GM12891 (cell line): ENCODE data around the gene EYA3.

Experiments
- DNase-seq: peaks from one replicate; pipeline ENCODE4 v3.0.0; 2011; ENCODE audit warnings: low spot score; ENCODE audit not compliant: insufficient read length
- FAIRE-seq: peaks from 2 replicates; lab custom pipeline; 2011; peaks lifted over from hg19 to GRCh38; lab: Jason Lieb, UNC
- PAX5 ChIP-seq: IDR thresholded peaks from 2 replicates; pipeline ENCODE4 v1.6.1; 2011; ENCODE audit warnings: low read length, moderate library complexity, mild to moderate bottlenecking; ENCODE audit not compliant: insufficient read depth, severe bottlenecking
- POLR2A ChIP-seq: IDR thresholded peaks from 2 replicates; pipeline ENCODE4 v1.6.1; 2011; ENCODE audit warnings: low read depth, low read length, control low read depth
- POLR2AphosphoS5 ChIP-seq: IDR thresholded peaks from 2 replicates; pipeline ENCODE4 v1.6.1; 2011; ENCODE audit warnings: low read depth, low read length, control low read depth
- POU2F2 ChIP-seq: IDR thresholded peaks from 2 replicates; pipeline ENCODE4 v1.6.1; 2011; ENCODE audit warnings: low read depth, mild to moderate bottlenecking, control low read depth, low read length, moderate library complexity
- SPI1 ChIP-seq: IDR thresholded peaks from 2 replicates; pipeline ENCODE4 v1.6.1; 2011; ENCODE audit warnings: low read depth, low read length, control low read depth
- TAF1 ChIP-seq: IDR thresholded peaks from 2 replicates; pipeline ENCODE4 v1.6.1; 2011; ENCODE audit warnings: low read depth, low read length, control low read depth

EYA3 gene

GRCh38 chr1:28113242-28113572 is 24.8 kb upstream of the EYA3 start:
- TF ChIP-seq POLR2A: no peak
- no peak for TF ChIP-seq POLR2AphosphoS5
- TF ChIP-seq PAX5: no peak
- TF ChIP-seq SPI1: no peak
- no peak for TF ChIP-seq TAF1
- no peak for TF ChIP-seq POU2F2
- no peak for DNase-seq
- no peak for FAIRE-seq

GRCh38 chr1:28112388-28113241 is 24.2 kb upstream of the EYA3 start:
- TF ChIP-seq POLR2AphosphoS5: no peak
- no peak for TF ChIP-seq SPI1
- TF ChIP-seq POU2F2: no peak
- TF ChIP-seq PAX5: no peak
- no peak for TF ChIP-seq TAF1
- TF ChIP-seq POLR2A: no peak
- FAIRE-seq (peak; percentile 80), DNase-seq (no peak)

- DNase-seq (no peak), FAIRE-seq (peak; percentile 75)
- TF ChIP-seq POLR2A: no peak
Observed at GRCh38 chr1:28111157-28111556, 22.7 kb upstream of the EYA3 start.

GRCh38 chr1:28110555-28110954 is 22.1 kb upstream of the EYA3 start:
- DNase-seq: no peak
- no peak for TF ChIP-seq POLR2A
- no peak for TF ChIP-seq POU2F2
- TF ChIP-seq TAF1: no peak
- no peak for TF ChIP-seq PAX5
- TF ChIP-seq POLR2AphosphoS5: no peak
- no peak for TF ChIP-seq SPI1

GRCh38 chr1:28109639-28110038 is 21.2 kb upstream of the EYA3 start:
- TF ChIP-seq SPI1: no peak
- TF ChIP-seq POU2F2: no peak
- TF ChIP-seq TAF1: no peak
- no peak for TF ChIP-seq POLR2AphosphoS5
- TF ChIP-seq PAX5: no peak
- TF ChIP-seq POLR2A: no peak
- no peak for DNase-seq
- no peak for FAIRE-seq

More at GRCh38 chr1:28110555-28110954, 22.1 kb upstream of the EYA3 start:
- no peak for FAIRE-seq

- TF ChIP-seq POLR2A: no peak
- no peak for TF ChIP-seq PAX5
- no peak for TF ChIP-seq POU2F2
- no peak for TF ChIP-seq POLR2AphosphoS5
- no peak for TF ChIP-seq SPI1
- no peak for TF ChIP-seq TAF1
- DNase-seq (no peak), FAIRE-seq (no peak)
Observed at GRCh38 chr1:28108001-28108400, 19.6 kb upstream of the EYA3 start.

- no peak for FAIRE-seq
- no peak for TF ChIP-seq POLR2A
- no peak for TF ChIP-seq TAF1
- no peak for TF ChIP-seq PAX5
- no peak for TF ChIP-seq POU2F2
- TF ChIP-seq POLR2AphosphoS5: no peak
- no peak for TF ChIP-seq SPI1
- no peak for DNase-seq
Observed at GRCh38 chr1:28104866-28105467, 16.6 kb upstream of the EYA3 start.

GRCh38 chr1:28102189-28102588 is 13.8 kb upstream of the EYA3 start:
- DNase-seq (no peak), FAIRE-seq (no peak)
- no peak for TF ChIP-seq POLR2AphosphoS5
- no peak for TF ChIP-seq SPI1
- TF ChIP-seq POU2F2: no peak
- TF ChIP-seq POLR2A: no peak
- TF ChIP-seq PAX5: no peak
- no peak for TF ChIP-seq TAF1

GRCh38 chr1:28099050-28099769 is 10.8 kb upstream of the EYA3 start:
- FAIRE-seq (no peak), DNase-seq (no peak)
- TF ChIP-seq TAF1: no peak
- TF ChIP-seq SPI1: no peak
- TF ChIP-seq POLR2A: no peak
- TF ChIP-seq PAX5: no peak
- no peak for TF ChIP-seq POLR2AphosphoS5
- no peak for TF ChIP-seq POU2F2
